Neural crest cell (in vitro differentiated cells): ENCODE measurements around the gene IL4R. TPM values are rescaled to one million over a fixed set of nuclear protein-coding genes. Genes with fewer than 3 reads are reported as not detected.
"Not testable (repeated sequence)": the region's sequence is repeated elsewhere in the genome, so short reads cannot be mapped to it uniquely, and the experiment has no call there.

ENCODE experiments used
- DNase-seq: peaks from one replicate; pipeline ENCODE4 v3.0.0; 2021; ENCODE audit warnings: low read depth, mixed read lengths, low spot score
- H3K27ac Mint-ChIP-seq: one replicate; pipeline ENCODE4 v1.8.0; 2021; ENCODE audit warnings: mild to moderate bottlenecking, mixed read lengths; ENCODE audit not compliant: unreplicated experiment
- H3K27me3 Mint-ChIP-seq: 2 replicates; pipeline ENCODE4 v1.8.0; 2021; ENCODE audit warnings: low read depth, mild to moderate bottlenecking, mixed read lengths
- H3K36me3 Mint-ChIP-seq: 2 replicates; pipeline ENCODE4 v1.8.0; 2021; ENCODE audit warnings: low read depth, mild to moderate bottlenecking, mixed read lengths
- H3K4me1 Mint-ChIP-seq: 2 replicates; pipeline ENCODE4 v1.8.0; 2021; ENCODE audit warnings: mixed read lengths
- H3K4me3 Mint-ChIP-seq: one replicate; pipeline ENCODE4 v1.8.0; 2021; ENCODE audit warnings: mild to moderate bottlenecking, mixed read lengths
- H3K9me3 Mint-ChIP-seq: 2 replicates; pipeline ENCODE4 v1.8.0; 2021; ENCODE audit warnings: mixed read lengths
- total RNA-seq: library from RNA; stranded (reverse); gene quantifications from 2 replicates; pipeline ENCODE4 v1.2.1, GENCODE V29; 2021
- TF ChIP-seq, protein P1 (sequence below): fragments of 200-600 bp; sonication (generic); conservative IDR thresholded peaks from 2 replicates; pipeline ENCODE4 v1.5.0; 2021; ENCODE audit warnings: antibody characterized with exemption, mild to moderate bottlenecking

IL4R gene
- total RNA-seq, 1 donor from 2014 or later: 11.2 TPM

DNA sequence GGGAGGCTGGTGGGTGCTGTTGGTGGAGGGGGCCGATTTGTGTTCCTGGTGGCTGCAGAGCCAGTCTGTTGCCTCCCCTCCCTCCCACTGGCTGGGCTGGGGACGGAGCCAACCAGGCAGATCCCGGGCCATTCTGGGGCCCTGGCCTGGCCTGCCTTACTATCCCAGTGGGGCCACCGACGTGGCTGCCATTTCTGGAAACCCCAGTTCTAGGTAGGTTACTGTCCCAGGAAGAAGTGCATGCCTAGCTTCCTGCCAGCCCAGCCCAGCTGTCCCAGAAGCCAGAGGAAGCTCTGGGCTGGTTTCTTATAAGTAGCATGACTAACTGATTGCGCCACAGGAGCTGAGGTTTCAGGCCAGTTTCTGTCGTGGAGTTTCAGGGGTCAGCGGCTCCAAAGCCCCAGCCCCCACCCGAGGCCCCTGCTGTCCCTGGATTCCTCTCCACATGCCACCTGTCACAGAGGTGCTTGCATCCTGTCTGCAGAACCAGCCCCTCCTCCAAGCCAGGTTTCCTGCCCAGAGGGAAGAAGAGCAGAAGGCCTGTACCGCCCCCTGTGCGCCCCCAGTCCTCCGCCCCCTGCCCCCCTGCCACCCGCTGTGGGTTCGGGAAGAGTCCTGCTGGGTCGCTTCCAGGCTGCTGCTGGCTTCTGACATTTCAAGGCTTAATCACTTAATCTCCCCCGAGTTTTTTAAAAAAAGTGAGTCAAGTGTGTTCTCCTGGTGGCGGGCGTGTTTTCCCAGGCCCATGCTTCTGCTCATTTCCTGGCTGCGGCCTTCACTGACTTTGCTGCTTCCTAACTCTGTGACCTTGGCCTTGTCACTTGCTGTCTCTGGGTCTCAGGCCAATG lies 13.2 kb downstream of the IL4R start:
- Mint-ChIP-seq H3K27me3 (no peaks in the 10 kb centered on the region), H3K27ac (no peak overlapping the region), H3K9me3 (no peaks in the 10 kb centered on the region), H3K4me1 (peaks cover 3% of the 10 kb centered on the region), H3K4me3 (no peak overlapping the region), H3K36me3 (no peaks in the 10 kb centered on the region)
- no peak for DNase-seq
- TF ChIP-seq, protein P1, sequence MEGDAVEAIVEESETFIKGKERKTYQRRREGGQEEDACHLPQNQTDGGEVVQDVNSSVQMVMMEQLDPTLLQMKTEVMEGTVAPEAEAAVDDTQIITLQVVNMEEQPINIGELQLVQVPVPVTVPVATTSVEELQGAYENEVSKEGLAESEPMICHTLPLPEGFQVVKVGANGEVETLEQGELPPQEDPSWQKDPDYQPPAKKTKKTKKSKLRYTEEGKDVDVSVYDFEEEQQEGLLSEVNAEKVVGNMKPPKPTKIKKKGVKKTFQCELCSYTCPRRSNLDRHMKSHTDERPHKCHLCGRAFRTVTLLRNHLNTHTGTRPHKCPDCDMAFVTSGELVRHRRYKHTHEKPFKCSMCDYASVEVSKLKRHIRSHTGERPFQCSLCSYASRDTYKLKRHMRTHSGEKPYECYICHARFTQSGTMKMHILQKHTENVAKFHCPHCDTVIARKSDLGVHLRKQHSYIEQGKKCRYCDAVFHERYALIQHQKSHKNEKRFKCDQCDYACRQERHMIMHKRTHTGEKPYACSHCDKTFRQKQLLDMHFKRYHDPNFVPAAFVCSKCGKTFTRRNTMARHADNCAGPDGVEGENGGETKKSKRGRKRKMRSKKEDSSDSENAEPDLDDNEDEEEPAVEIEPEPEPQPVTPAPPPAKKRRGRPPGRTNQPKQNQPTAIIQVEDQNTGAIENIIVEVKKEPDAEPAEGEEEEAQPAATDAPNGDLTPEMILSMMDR: no peak

DNA sequence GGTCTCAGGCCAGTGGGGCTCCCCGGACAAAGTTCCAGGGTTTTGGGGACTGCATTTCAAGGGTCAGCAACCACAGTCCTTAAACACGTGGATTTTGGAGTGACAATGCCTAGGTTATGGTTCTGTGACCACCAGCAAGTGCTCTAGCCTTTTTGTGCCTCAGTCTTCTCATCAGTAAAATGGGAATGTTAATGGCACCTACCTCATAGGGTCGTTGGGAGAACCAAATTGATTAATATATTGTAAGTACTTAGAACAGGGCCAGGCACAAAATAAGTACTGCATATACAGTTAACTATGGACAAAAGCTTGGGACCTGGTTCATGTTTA lies 13.8 kb downstream of the IL4R start:
- H3K36me3 Mint-ChIP-seq: no peaks in the 10 kb centered on the region
- no peaks in the 10 kb centered on the region for H3K9me3 Mint-ChIP-seq
- H3K4me1 Mint-ChIP-seq: peaks cover 3% of the 10 kb centered on the region
- no peak overlapping the region for H3K27ac Mint-ChIP-seq
- no peak overlapping the region for H3K4me3 Mint-ChIP-seq
- no peak for DNase-seq
- TF ChIP-seq, protein P1: no peak
- no peaks in the 10 kb centered on the region for H3K27me3 Mint-ChIP-seq

DNA sequence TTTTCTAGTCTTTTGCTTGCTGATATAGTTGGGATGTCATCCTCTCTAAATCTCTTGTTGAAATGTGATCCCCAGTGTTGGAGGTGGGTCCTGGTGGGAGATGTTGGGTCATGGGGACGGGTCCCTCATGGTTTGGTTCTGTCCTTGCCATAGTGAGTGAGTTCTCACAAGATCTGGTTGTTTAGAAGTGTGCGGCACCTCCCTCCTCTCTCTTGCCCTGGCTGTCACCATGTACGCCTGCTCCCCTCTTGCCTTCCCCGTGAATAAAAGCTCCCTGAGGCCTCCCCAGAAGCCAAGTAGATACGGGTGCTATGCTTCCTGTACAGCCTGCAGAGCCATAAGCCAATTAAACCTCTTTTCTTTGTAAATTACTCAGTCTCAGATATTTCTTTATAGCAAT lies 15.2 kb downstream of the IL4R start:
- Mint-ChIP-seq H3K4me3 (no peak overlapping the region), H3K27ac (no peak overlapping the region), H3K9me3 (no peaks in the 10 kb centered on the region), H3K27me3 (no peaks in the 10 kb centered on the region), H3K36me3 (no peaks in the 10 kb centered on the region), H3K4me1 (peaks cover 3% of the 10 kb centered on the region)
- DNase-seq: no peak
- TF ChIP-seq, protein P1: no peak

DNA sequence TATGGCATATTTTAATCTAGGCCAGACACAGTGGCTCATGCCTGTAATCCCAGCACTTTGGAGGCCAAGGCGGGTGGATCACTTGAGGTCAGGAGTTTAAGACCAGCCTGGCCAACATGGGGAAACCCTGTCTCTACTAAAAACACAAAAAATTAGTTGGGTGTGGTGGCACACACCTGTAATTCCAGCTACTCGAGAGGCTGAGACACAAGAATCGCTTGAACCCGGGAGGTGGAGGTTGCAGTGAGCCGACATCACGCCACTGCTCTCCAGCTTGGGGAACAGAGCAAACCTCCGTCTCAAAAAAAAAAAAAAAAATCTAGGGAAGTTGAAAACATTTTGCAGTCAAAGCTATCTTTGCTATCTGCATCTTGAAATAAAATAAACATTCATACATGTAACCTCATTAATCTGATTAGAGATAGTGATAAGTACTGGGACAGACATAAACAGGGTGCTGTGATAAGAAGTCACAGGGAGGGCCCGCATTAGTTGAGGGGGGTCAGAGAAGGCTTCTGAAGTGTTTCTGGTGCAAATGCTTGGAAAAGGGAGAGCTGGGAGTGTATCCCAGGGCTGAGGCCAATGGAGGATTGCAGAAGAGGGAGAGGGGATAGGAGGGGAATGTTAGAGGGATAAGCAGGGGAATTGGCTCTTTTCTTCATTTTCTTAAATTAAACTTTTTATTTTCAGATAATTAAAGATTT lies 15.8 kb downstream of the IL4R start:
- H3K4me3 Mint-ChIP-seq, H3K27ac Mint-ChIP-seq, H3K27me3 Mint-ChIP-seq, H3K36me3 Mint-ChIP-seq, H3K9me3 Mint-ChIP-seq, H3K4me1 Mint-ChIP-seq, DNase-seq: not testable (repeated sequence)

DNA sequence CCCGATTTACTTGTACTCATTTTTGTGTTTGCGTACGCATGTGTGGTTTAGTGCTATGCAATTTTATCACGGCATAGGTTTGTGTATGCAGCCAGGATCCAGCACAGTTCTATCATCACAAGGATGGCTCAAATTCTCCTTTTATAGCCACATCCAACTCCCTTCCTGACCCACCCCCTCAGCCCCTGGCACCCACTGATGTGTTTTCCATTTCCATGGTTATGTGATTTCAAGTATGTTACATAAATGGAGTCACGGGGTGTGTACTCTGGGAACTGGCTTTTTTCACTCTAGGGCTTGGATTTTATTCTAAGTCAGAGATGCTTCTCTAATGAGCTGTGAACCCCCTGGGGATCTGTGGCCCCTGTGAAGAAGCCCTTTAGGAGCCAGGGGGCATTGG lies 16.8 kb downstream of the IL4R start:
- Mint-ChIP-seq H3K4me3 (no peak overlapping the region), H3K36me3 (no peaks in the 10 kb centered on the region), H3K4me1 (peaks cover 3% of the 10 kb centered on the region), H3K27me3 (no peaks in the 10 kb centered on the region), H3K27ac (no peak overlapping the region), H3K9me3 (no peaks in the 10 kb centered on the region)
- TF ChIP-seq, protein P1: no peak
- no peak for DNase-seq

DNA sequence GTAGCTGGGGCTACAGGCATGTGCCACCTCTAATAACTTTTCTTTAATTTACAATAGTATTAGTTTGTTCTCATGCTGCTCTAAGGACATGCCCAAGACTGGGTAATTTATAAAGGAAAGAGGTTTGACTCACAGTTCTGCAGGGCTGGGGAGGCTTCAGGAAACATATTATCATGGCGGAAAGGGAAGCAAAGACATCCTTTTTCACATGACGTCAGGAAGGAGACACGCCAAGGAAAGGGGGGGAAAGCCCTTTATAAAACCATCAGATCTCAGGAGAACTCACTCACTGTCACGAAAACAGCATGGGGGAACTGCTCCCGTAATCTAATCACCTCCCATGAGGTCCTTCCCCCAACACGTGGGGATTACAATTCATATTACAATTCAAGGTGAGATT lies 18.3 kb downstream of the IL4R start:
- Mint-ChIP-seq H3K4me3 (no peak overlapping the region), H3K4me1 (peaks cover 10% of the 10 kb centered on the region), H3K27me3 (no peaks in the 10 kb centered on the region), H3K9me3 (no peaks in the 10 kb centered on the region), H3K36me3 (no peaks in the 10 kb centered on the region), H3K27ac (no peak overlapping the region)
- no peak for DNase-seq
- TF ChIP-seq, protein P1: no peak
